ENCODE data around the gene RRAGD. TPM values are rescaled to one million over a fixed set of nuclear protein-coding genes. Genes with fewer than 3 reads are reported as not detected.
A peak's percentile ranks its signal among the peaks of the same experiment; 100 is the strongest.

The RRAGD gene
- total RNA-seq, 1 experiment from 2014 or later: not detected

DNA sequence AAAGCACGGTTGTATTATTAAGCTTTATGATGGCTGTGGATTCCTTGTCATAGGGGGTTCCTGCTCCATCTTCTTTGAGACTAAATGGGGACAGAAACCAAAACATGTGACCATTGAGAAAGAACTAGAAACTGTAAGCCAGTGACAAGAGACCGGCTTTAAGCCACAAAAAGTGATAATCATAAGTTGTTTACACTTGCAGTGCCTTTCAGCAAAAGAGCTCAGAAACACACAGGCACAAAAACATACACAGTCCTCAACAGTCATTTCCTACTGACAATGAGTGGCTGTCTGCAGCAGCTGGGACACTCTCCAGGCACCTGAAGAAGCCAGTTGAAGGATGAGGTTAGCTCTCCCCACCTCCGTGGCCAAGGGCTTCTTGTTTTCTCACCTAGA, 39.6 kb downstream of the RRAGD start:
- TF ChIP-seq, protein P1, sequence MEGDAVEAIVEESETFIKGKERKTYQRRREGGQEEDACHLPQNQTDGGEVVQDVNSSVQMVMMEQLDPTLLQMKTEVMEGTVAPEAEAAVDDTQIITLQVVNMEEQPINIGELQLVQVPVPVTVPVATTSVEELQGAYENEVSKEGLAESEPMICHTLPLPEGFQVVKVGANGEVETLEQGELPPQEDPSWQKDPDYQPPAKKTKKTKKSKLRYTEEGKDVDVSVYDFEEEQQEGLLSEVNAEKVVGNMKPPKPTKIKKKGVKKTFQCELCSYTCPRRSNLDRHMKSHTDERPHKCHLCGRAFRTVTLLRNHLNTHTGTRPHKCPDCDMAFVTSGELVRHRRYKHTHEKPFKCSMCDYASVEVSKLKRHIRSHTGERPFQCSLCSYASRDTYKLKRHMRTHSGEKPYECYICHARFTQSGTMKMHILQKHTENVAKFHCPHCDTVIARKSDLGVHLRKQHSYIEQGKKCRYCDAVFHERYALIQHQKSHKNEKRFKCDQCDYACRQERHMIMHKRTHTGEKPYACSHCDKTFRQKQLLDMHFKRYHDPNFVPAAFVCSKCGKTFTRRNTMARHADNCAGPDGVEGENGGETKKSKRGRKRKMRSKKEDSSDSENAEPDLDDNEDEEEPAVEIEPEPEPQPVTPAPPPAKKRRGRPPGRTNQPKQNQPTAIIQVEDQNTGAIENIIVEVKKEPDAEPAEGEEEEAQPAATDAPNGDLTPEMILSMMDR (conservative IDR thresholded peaks at IDR 0.05): no peak
- no peak for TF ChIP-seq EZH2 (IDR thresholded peaks at IDR 0.05; ENCODE audit: low read depth)
- Histone ChIP-seq H3K4me2 (no peak overlapping the region), H3K36me3 (ENCODE audit: low read depth) (no peaks in the 10 kb centered on the region), H2AFZ (no peak overlapping the region), H3K79me2 (ENCODE audit: low read depth) (no peaks in the 10 kb centered on the region), H3K4me3 (no peak overlapping the region), H4K20me1 (ENCODE audit: insufficient read depth) (no peaks in the 10 kb centered on the region), H3F3A (ENCODE audit: insufficient read depth, low read depth) (peaks cover 5% of the 10 kb centered on the region; the same call in 1 of the 2 replicates), H3K27me3 (ENCODE audit: insufficient read depth, low read depth) (no peaks in the 10 kb centered on the region), H3K9me2 (ENCODE audit: insufficient read depth) (no peaks in the 10 kb centered on the region), H3K4me1 (replicated peaks; ENCODE audit: insufficient read depth) (peaks cover 15% of the 10 kb centered on the region), H3K9me3 (ENCODE audit: insufficient read depth, low read depth) (no peaks in the 10 kb centered on the region), H3K27ac (no peak overlapping the region)
- intact Hi-C loops (cut with micrococcal nuclease; ENCODE audit: unreplicated experiment): loop anchor here (1.0 kb wide), 1 partner anchor 238 kb away; no protein-coding TSS in a partner anchor
- no peak for DNase-seq
- CTCF ChIA-PET: interaction anchor here (0.5 to 1.0 kb wide), 5 partner anchors 40 to 1040 kb away, joined by 3 to 9 read pairs (median 5); no protein-coding TSS in a partner anchor
- POLR2A ChIA-PET (ENCODE audit: unreplicated experiment): no interaction called here
- no TSS peak for BruUV-seq (replicated peaks)

DNA sequence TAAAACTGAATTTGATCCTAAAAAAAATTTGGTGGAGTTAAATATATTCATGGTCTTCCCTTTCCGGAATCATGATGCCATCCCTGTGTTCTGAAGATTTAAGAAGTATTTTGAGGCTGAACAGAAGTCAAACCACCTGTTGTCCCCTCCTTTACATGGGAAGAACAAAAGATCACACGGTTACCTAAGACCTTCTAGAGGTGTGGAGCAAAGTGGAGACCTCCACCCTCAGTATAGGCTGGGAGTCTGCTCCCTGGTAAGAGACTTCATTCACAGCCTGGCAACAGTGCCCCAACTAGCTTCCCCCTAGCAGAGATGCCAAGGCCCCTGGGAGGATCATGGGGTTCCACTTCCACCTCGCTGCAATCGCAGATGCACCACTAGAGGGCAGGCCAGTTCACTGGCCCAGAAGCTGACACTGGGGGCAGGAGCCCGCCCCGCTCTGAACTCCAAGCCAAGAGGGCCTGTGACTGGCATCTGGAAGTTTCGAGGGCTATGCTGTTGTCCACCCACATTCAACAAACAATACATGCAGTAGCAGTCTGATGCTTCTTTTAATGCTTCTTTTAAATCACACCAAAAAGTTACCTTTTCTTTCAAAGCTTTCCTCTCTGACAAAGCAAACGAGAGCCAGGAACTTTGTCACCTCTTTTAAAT, 40.1 kb downstream of the RRAGD start:
- Histone ChIP-seq H3K4me1 (replicated peaks; ENCODE audit: insufficient read depth) (peaks cover 15% of the 10 kb centered on the region), H2AFZ (no peak overlapping the region), H3K36me3 (ENCODE audit: low read depth) (no peaks in the 10 kb centered on the region), H3K79me2 (ENCODE audit: low read depth) (no peaks in the 10 kb centered on the region), H3K27ac (no peak overlapping the region), H3K4me2 (no peak overlapping the region), H3F3A (ENCODE audit: insufficient read depth, low read depth) (peaks cover 5% of the 10 kb centered on the region; the same call in 1 of the 2 replicates), H3K9me2 (ENCODE audit: insufficient read depth) (no peaks in the 10 kb centered on the region), H3K9me3 (ENCODE audit: insufficient read depth, low read depth) (no peaks in the 10 kb centered on the region), H3K4me3 (no peak overlapping the region), H4K20me1 (ENCODE audit: insufficient read depth) (no peaks in the 10 kb centered on the region), H3K27me3 (ENCODE audit: insufficient read depth, low read depth) (no peaks in the 10 kb centered on the region)
- ChIA-PET CTCF (interaction anchor here (0.5 to 1.0 kb wide), 7 partner anchors 24 to 1040 kb away, joined by 3 to 9 read pairs (median 4); no protein-coding TSS in a partner anchor), POLR2A (ENCODE audit: unreplicated experiment) (no interaction called here)
- TF ChIP-seq EZH2 (IDR thresholded peaks at IDR 0.05; ENCODE audit: low read depth): no peak
- TF ChIP-seq, protein P1 (conservative IDR thresholded peaks at IDR 0.05): peak; percentile 82
- BruUV-seq (replicated peaks): no TSS peak
- peak in 1 of 2 experiments; percentile 64 for DNase-seq
- intact Hi-C loops (cut with micrococcal nuclease; ENCODE audit: unreplicated experiment): loop anchor here (1.0 kb wide), 1 partner anchor 238 kb away; no protein-coding TSS in a partner anchor

DNA sequence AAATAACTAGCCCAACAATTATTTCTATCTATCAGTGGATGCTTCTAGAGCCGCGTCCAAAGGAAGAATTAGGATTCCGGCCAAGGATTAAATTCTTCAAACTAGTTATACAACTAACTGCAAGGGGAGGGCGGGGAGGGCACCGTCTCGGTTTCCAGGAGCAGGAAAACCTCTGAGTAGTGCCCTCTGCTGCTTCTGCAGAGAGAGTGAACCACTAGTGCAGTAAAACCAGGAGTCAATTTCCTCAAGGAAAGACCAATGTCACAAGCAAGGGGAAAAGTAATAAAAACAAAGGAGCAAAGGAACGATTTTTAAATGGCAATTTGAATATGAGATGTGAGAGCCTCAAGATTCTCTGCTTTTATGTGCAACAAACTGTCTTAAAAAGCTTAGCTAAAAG, 43.1 kb downstream of the RRAGD start:
- Histone ChIP-seq H4K20me1 (ENCODE audit: insufficient read depth) (no peaks in the 10 kb centered on the region), H3K9me2 (ENCODE audit: insufficient read depth) (no peaks in the 10 kb centered on the region), H3K4me3 (no peak overlapping the region), H3K4me1 (replicated peaks; ENCODE audit: insufficient read depth) (no peaks in the 10 kb centered on the region), H3K27ac (no peak overlapping the region), H3F3A (ENCODE audit: insufficient read depth, low read depth) (peaks cover 5% of the 10 kb centered on the region; the same call in 1 of the 2 replicates), H3K36me3 (ENCODE audit: low read depth) (no peaks in the 10 kb centered on the region), H2AFZ (no peak overlapping the region), H3K4me2 (no peak overlapping the region), H3K9me3 (ENCODE audit: insufficient read depth, low read depth) (no peaks in the 10 kb centered on the region), H3K27me3 (ENCODE audit: insufficient read depth, low read depth) (no peaks in the 10 kb centered on the region), H3K79me2 (ENCODE audit: low read depth) (no peaks in the 10 kb centered on the region)
- ChIA-PET POLR2A (ENCODE audit: unreplicated experiment) (no interaction called here), CTCF (no interaction called here)
- DNase-seq: peak; percentile 26 to 61
- TF ChIP-seq, protein P1 (conservative IDR thresholded peaks at IDR 0.05): peak; percentile 45; the same call in 1 of the 2 replicates
- TF ChIP-seq EZH2 (IDR thresholded peaks at IDR 0.05; ENCODE audit: low read depth): no peak
- intact Hi-C loops (cut with micrococcal nuclease; ENCODE audit: unreplicated experiment): loop anchor here (1.0 to 5.0 kb wide), 6 partner anchors 72 to 387 kb away; partner anchors contain the start of gene PNRC1
- BruUV-seq (replicated peaks): no TSS peak

Measured in PC-9 (cell line).